HepG2 (cell line): ENCODE measurements around the gene BHMT. TPM values are rescaled to one million over a fixed set of nuclear protein-coding genes. Genes with fewer than 3 reads are reported as not detected.
A peak's percentile ranks its signal among the peaks of the same experiment; 100 is the strongest.

Experiments used
- ATAC-seq: fragments of 200-7000 bp; cut with Tn5 transposase; 3 replicates; pipeline ENCODE4 v1.9.1; 2020; ENCODE audit warnings: mild to moderate bottlenecking, moderate library complexity
- BruUV-seq: library from RNA; stranded (reverse); fragments of 400-500 nt; replicated peaks from 2 replicates; lab custom pipeline; 2021; lab: Mats Ljungman, UMichigan
- CTCF ChIA-PET: fragments of 300-600 bp; formaldehyde crosslinking; extraction: SDS; loops from one replicate; lab custom pipeline; 2021; ENCODE audit warnings: low total read pairs, inconsistent platforms, low intra/inter-chr PET ratio; lab: Yijun Ruan, JAX
- POLR2A ChIA-PET: fragments of 350-600 bp; sonication (Branson Sonifier 250); formaldehyde crosslinking; loops from one replicate; lab custom pipeline; 2020; ENCODE audit warnings: antibody characterized with exemption, inconsistent platforms; lab: Yijun Ruan, JAX
- DNase-seq: peaks from one replicate; pipeline ENCODE4 v3.0.0-alpha.2; 2015; ENCODE audit warnings: low spot score
- FAIRE-seq: peaks from 3 replicates; lab custom pipeline; 2011; peaks lifted over from hg19 to GRCh38; lab: Jason Lieb, UNC
- H2AFZ ChIP-seq: one replicate; pipeline ENCODE4 v1.6.1; 2011; ENCODE audit warnings: low read length, inconsistent platforms
- H3K27ac ChIP-seq: fragments of 300-600 bp; 3 replicates; pipeline ENCODE4 v1.8.0; 2011; ENCODE audit warnings: mixed run types, mild to moderate bottlenecking, mixed read lengths, low read length, inconsistent platforms; ENCODE audit not compliant: insufficient read depth; ENCODE audit errors: extremely low read length
- H3K27me3 ChIP-seq, 2 experiments: fragments of 200-600 bp in 1 of 2; 2 replicates in 1 of 2; 3 replicates in 1 of 2; pipeline versions ENCODE4 v1.6.0 to v1.8.0; 2011; ENCODE audit warnings: low read length in 2 of 2, mild to moderate bottlenecking in 2 of 2, moderate library complexity in 2 of 2, inconsistent platforms in 1 of 2; ENCODE audit not compliant: insufficient read depth in 2 of 2, control insufficient read depth in 1 of 2
- H3K36me3 ChIP-seq, 2 experiments: fragments of 200-600 bp in 1 of 2; replicated peaks in 1 of 2; 2 replicates in 1 of 2; 3 replicates in 1 of 2; pipeline versions ENCODE4 v1.5.1 to v1.8.0; 2011; ENCODE audit warnings: low read length in 2 of 2, inconsistent platforms in 1 of 2; ENCODE audit not compliant: insufficient read depth in 2 of 2, control insufficient read depth in 1 of 2
- H3K4me1 ChIP-seq: 2 replicates; pipeline ENCODE4 v1.5.1; 2012; ENCODE audit warnings: low read length, inconsistent platforms; ENCODE audit not compliant: insufficient read depth
- H3K4me2 ChIP-seq: 2 replicates; pipeline ENCODE4 v1.6.0; 2011; ENCODE audit warnings: low read depth, low read length, inconsistent platforms
- H3K4me3 ChIP-seq, 3 experiments: fragments of 200-600 bp in 1 of 3; sonication (generic), shearing (Covaris generic) in 1 of 3; replicated peaks in 1 of 3; 2 replicates each; pipeline ENCODE4 v1.5.1; 2011 to 2016; ENCODE audit warnings: low read length in 3 of 3, inconsistent platforms in 2 of 3, low read depth in 2 of 3, mild to moderate bottlenecking in 2 of 3, control low read depth in 1 of 3, mixed read lengths in 1 of 3; ENCODE audit not compliant: insufficient read depth in 1 of 3
- H3K79me2 ChIP-seq: one replicate; pipeline ENCODE4 v1.6.1; 2011; ENCODE audit warnings: low read length, inconsistent platforms; ENCODE audit not compliant: insufficient read depth
- H3K9ac ChIP-seq: 2 replicates; pipeline ENCODE4 v1.6.0; 2011; ENCODE audit warnings: mild to moderate bottlenecking, low read depth, low read length, inconsistent platforms; ENCODE audit not compliant: insufficient read depth
- H3K9me3 ChIP-seq: 2 replicates; pipeline ENCODE4 v1.5.1; 2012; ENCODE audit warnings: mild to moderate bottlenecking, low read length
- H4K20me1 ChIP-seq: 2 replicates; pipeline ENCODE4 v1.6.0; 2011; ENCODE audit warnings: inconsistent platforms, mild to moderate bottlenecking, low read length, moderate library complexity; ENCODE audit not compliant: insufficient read depth
- MBNL3 ChIP-seq: fragments of 250-450 bp; sonication (Bioruptor Pico); conservative IDR thresholded peaks from 2 replicates; pipeline ENCODE4 v1.8.0; 2022; ENCODE audit warnings: mild to moderate bottlenecking, inconsistent platforms
- PHF20 ChIP-seq: sonication (generic); formaldehyde crosslinking; IDR thresholded peaks from 2 replicates; pipeline ENCODE4 v1.5.0; 2020; ENCODE audit warnings: mild to moderate bottlenecking, missing genetic modification reagents
- WGBS: methylation state at CpG from one replicate; pipeline ENCODE4 v1.1.6; 2017; ENCODE audit warnings: low lambda C conversion rate; 5-methylcytosine and 5-hydroxymethylcytosine counted together
- in situ Hi-C: cut with HindIII; loops from 2 replicates; pipeline ENCODE4 v1.10.0; 2017; ENCODE audit warnings: low pct_unique_long_range_greater_than_20kb; ENCODE audit not compliant: extremely low pct_ligation_motif_present
- intact Hi-C: fragments of 100-400 bp; cut with micrococcal nuclease; formaldehyde crosslinking; loops from one replicate; pipeline ENCODE4 v1.10.0; 2022; ENCODE audit not compliant: unreplicated experiment
- polyA plus RNA-seq, 8 experiments: library from polyadenylated mRNA; depleted of rRNA in 3 of 8; stranded (reverse) in 7 of 8; unstranded in 1 of 8; fragments of >200 nt; fragmentation: Illumina TruSeq in 4 of 8; extraction: Trizol in 4 of 8; gene quantifications; 2 replicates each; pipeline versions ENCODE4 v1.2.1 to v1.2.3, GENCODE V29; 2011 to 2016; ENCODE audit warnings: low read depth in 4 of 8, missing spikeins in 1 of 8, mixed read lengths in 1 of 8; ENCODE audit not compliant: insufficient read depth in 1 of 8
- total RNA-seq, 5 experiments: library from RNA; depleted of rRNA; stranded (reverse); fragments of >200 nt; fragmentation: Illumina TruSeq; extraction: Trizol; gene quantifications; 2 replicates each; pipeline ENCODE4 v1.2.3, GENCODE V29; 2016; ENCODE audit warnings: low read depth in 1 of 5
- TF ChIP-seq, protein P1 (sequence below): sonication (generic); formaldehyde crosslinking; IDR thresholded peaks from 2 replicates; pipeline ENCODE4 v1.4.0; 2020; ENCODE audit warnings: missing genetic modification reagents

BHMT gene
- total and polyA plus RNA-seq, 2 of the 13 experiments (the other 11 are each of a cell fraction or from before 2014, with no cell fraction given): 0.40 to 6.4 TPM

DNA sequence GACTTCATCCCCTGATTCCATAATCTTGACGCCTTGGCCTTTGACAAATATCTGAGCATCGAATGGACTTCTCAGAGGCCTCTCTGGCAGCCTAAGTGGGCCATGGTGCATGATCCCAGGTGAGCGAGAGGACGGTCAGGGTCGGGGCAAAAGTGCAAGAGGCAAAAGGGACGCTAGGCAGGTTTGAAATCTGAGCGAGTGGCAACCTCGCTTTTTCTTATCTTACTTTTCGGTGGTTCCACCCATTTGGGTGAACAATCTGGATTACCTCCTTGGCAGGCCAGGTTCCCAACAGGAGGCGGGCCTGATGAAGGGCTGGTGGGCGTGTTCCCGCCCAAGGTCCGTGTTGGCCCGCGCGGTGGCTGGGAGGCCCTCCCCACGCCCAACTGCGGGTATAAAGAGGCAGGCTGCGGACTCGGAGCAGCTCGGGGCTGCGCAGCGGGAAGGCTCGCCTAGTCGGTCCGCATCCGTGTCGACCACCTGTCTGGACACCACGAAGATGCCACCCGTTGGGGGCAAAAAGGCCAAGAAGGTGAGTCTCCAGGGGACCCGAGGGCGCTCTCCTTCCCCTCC is at the start of gene BHMT (continued):
- 0 out of 2 replicates have a peak, but pooled peaks have one; percentile 17 for TF ChIP-seq PHF20 (CRISPR knock-in tag)

DNA sequence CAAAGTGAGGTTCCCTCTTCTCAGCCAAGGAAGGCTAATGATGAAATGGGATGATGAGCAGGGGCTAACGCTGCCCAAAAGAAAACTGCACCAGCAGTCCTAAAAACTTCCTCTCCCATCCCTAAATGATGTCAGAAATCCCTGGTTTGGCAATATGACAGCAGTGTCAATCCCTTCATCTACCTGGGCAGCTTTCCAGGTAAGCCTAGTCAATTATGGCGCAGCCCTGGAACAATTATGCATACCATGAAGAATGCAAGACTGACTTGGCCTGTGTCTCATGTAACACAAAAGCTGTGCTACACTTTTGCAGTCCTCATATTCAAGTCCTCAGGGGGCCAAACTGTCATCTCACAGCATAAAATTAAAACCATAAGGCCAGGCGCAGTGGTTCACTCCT is 49.2 kb upstream of the BHMT start:
- Histone ChIP-seq H3K9me3 (no peaks in the 10 kb centered on the region), H3K36me3 (no peaks in the 10 kb centered on the region), H3K4me3 (no peak overlapping the region), H3K27me3 (no peaks in the 10 kb centered on the region), H3K9ac (no peak overlapping the region), H3K4me1 (no peaks in the 10 kb centered on the region), H3K79me2 (no peaks in the 10 kb centered on the region), H3K4me2 (no peak overlapping the region), H4K20me1 (no peaks in the 10 kb centered on the region), H2AFZ (no peak overlapping the region), H3K27ac (no peak overlapping the region)
- POLR2A ChIA-PET: no interaction called here
- WGBS: 100% methylated on average over 2 of the region's 3 CpGs
- no peak for TF ChIP-seq MBNL3
- TF ChIP-seq, protein P1, sequence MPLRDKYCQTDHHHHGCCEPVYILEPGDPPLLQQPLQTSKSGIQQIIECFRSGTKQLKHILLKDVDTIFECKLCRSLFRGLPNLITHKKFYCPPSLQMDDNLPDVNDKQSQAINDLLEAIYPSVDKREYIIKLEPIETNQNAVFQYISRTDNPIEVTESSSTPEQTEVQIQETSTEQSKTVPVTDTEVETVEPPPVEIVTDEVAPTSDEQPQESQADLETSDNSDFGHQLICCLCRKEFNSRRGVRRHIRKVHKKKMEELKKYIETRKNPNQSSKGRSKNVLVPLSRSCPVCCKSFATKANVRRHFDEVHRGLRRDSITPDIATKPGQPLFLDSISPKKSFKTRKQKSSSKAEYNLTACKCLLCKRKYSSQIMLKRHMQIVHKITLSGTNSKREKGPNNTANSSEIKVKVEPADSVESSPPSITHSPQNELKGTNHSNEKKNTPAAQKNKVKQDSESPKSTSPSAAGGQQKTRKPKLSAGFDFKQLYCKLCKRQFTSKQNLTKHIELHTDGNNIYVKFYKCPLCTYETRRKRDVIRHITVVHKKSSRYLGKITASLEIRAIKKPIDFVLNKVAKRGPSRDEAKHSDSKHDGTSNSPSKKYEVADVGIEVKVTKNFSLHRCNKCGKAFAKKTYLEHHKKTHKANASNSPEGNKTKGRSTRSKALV: no peak
- intact Hi-C loops (no loop called here), in situ Hi-C loops (no loop called here)
- CTCF ChIA-PET: no interaction called here
- BruUV-seq: no TSS peak
- DNase-seq: no peak
- ATAC-seq: no peak
- FAIRE-seq: no peak
